IMR-90 (cell line): ENCODE measurements around the gene STPG4. TPM values are rescaled to one million over a fixed set of nuclear protein-coding genes. Genes with fewer than 3 reads are reported as not detected.

Experiments used
- ATAC-seq: fragments of 200-7000 bp; cut with Tn5 transposase; 2 replicates; pipeline ENCODE4 v1.9.1; 2020; ENCODE audit warnings: low read depth, mild to moderate bottlenecking, moderate library complexity
- BruUV-seq: library from RNA; stranded (reverse); fragments of 400-500 nt; replicated peaks from 2 replicates; lab custom pipeline; 2021; lab: Mats Ljungman, UMichigan
- CTCF ChIA-PET: fragments of 300-600 bp; formaldehyde crosslinking; extraction: SDS; loops from one replicate; lab custom pipeline; 2021; ENCODE audit warnings: antibody characterized with exemption; lab: Yijun Ruan, JAX
- POLR2A ChIA-PET: fragments of 300-600 bp; sonication (Branson Sonifier 250); formaldehyde crosslinking; loops from one replicate; lab custom pipeline; 2022; ENCODE audit warnings: antibody characterized with exemption; ENCODE audit not compliant: unreplicated experiment; lab: Charles Lee
- DNase-seq: peaks from one replicate; pipeline ENCODE4 v3.0.0; 2013
- H2AFZ ChIP-seq: replicated peaks from 2 replicates; pipeline ENCODE3; 2013; ENCODE audit warnings: low read length, mild to moderate bottlenecking; ENCODE audit not compliant: poor library complexity
- H2AK5ac ChIP-seq: 2 replicates; pipeline ENCODE4 v1.6.1; 2013; ENCODE audit warnings: low read depth, low read length, inconsistent platforms
- H2AK9ac ChIP-seq: replicated peaks from 2 replicates; pipeline ENCODE3; 2013; ENCODE audit warnings: mild to moderate bottlenecking, low read depth, low read length, moderate library complexity; ENCODE audit not compliant: poor library complexity
- H2BK120ac ChIP-seq: 2 replicates; pipeline ENCODE4 v1.6.1; 2013; ENCODE audit warnings: low read depth, low read length, inconsistent platforms
- H2BK15ac ChIP-seq: 3 replicates; pipeline ENCODE4 v1.6.1; 2013; ENCODE audit warnings: low read depth, low read length, inconsistent platforms
- H2BK20ac ChIP-seq: 2 replicates; pipeline ENCODE4 v1.6.1; 2013; ENCODE audit warnings: low read depth, mild to moderate bottlenecking, inconsistent platforms, low read length, moderate library complexity
- H2BK5ac ChIP-seq: 2 replicates; pipeline ENCODE4 v1.6.1; 2013; ENCODE audit warnings: mild to moderate bottlenecking, low read depth, low read length, inconsistent platforms; ENCODE audit not compliant: poor library complexity, severe bottlenecking
- H3K14ac ChIP-seq: replicated peaks from 2 replicates; pipeline ENCODE4 v1.6.1; 2013; ENCODE audit warnings: low read depth, low read length, inconsistent platforms
- H3K18ac ChIP-seq: 2 replicates; pipeline ENCODE4 v1.6.1; 2013; ENCODE audit warnings: low read depth, low read length, control low read depth
- H3K23ac ChIP-seq: 2 replicates; pipeline ENCODE4 v1.6.1; 2013; ENCODE audit warnings: low read depth, low read length, inconsistent platforms
- H3K27ac ChIP-seq: 2 replicates; pipeline ENCODE4 v1.5.1; 2013; ENCODE audit warnings: mild to moderate bottlenecking, control low read depth, low read length; ENCODE audit not compliant: insufficient read depth
- H3K27me3 ChIP-seq: 2 replicates; pipeline ENCODE4 v1.6.1; 2013; ENCODE audit warnings: low read length; ENCODE audit not compliant: control insufficient read depth, insufficient read depth
- H3K36me3 ChIP-seq: 2 replicates; pipeline ENCODE4 v1.6.1; 2013; ENCODE audit warnings: low read length, mixed read lengths; ENCODE audit not compliant: control insufficient read depth, insufficient read depth
- H3K4ac ChIP-seq: 2 replicates; pipeline ENCODE4 v1.6.1; 2013; ENCODE audit warnings: low read depth, low read length, inconsistent platforms
- H3K4me1 ChIP-seq: 2 replicates; pipeline ENCODE4 v1.6.1; 2013; ENCODE audit warnings: low read length, mixed read lengths; ENCODE audit not compliant: control insufficient read depth, insufficient read depth
- H3K4me2 ChIP-seq: 2 replicates; pipeline ENCODE4 v1.6.1; 2013; ENCODE audit warnings: low read depth, mild to moderate bottlenecking, control low read depth, low read length, moderate library complexity
- H3K4me3 ChIP-seq: 2 replicates; pipeline ENCODE4 v1.5.1; 2013; ENCODE audit warnings: low read depth, mild to moderate bottlenecking, control low read depth, low read length, moderate library complexity; ENCODE audit not compliant: insufficient read depth
- H3K56ac ChIP-seq: 2 replicates; pipeline ENCODE4 v1.6.1; 2013; ENCODE audit warnings: low read length, inconsistent platforms; ENCODE audit not compliant: insufficient read depth; ENCODE audit errors: extremely low read depth
- H3K79me1 ChIP-seq, 2 experiments: 2 replicates each; pipeline ENCODE4 v1.6.1; 2013; ENCODE audit warnings: low read length in 2 of 2, inconsistent platforms in 1 of 2, low read depth in 1 of 2
- H3K9ac ChIP-seq: 2 replicates; pipeline ENCODE4 v1.6.1; 2013; ENCODE audit warnings: low read depth, low read length, control low read depth
- H3K9me1 ChIP-seq: 2 replicates; pipeline ENCODE4 v1.6.1; 2013; ENCODE audit warnings: low read length, inconsistent platforms; ENCODE audit not compliant: insufficient read depth
- H3K9me3 ChIP-seq: 2 replicates; pipeline ENCODE4 v1.6.1; 2013; ENCODE audit warnings: low read length; ENCODE audit not compliant: control insufficient read depth, insufficient read depth
- H4K20me1 ChIP-seq: 2 replicates; pipeline ENCODE4 v1.6.1; 2013; ENCODE audit warnings: low read length, inconsistent platforms; ENCODE audit not compliant: insufficient read depth
- H4K5ac ChIP-seq: 2 replicates; pipeline ENCODE4 v1.6.1; 2013; ENCODE audit warnings: mild to moderate bottlenecking, low read depth, low read length, control low read depth
- H4K8ac ChIP-seq, 2 experiments: 2 replicates each; pipeline ENCODE4 v1.6.1; 2013; ENCODE audit warnings: low read depth in 2 of 2, low read length in 2 of 2, control low read depth in 1 of 2, inconsistent platforms in 1 of 2
- H4K91ac ChIP-seq: 2 replicates; pipeline ENCODE4 v1.6.1; 2013; ENCODE audit warnings: low read depth, low read length, inconsistent platforms; ENCODE audit not compliant: insufficient read depth
- BHLHE40 ChIP-seq: fragments of 150-350 bp; IDR thresholded peaks from 2 replicates; pipeline ENCODE4 v1.6.1; 2016; ENCODE audit warnings: mild to moderate bottlenecking, low read depth, low read length
- CEBPB ChIP-seq: IDR thresholded peaks from 2 replicates; pipeline ENCODE4 v1.6.1; 2012; ENCODE audit warnings: low read depth, low read length, improper control_type of control experiment
- CHD1 ChIP-seq: IDR thresholded peaks from 2 replicates; pipeline ENCODE4 v1.6.1; 2012; ENCODE audit warnings: low read depth, low read length, improper control_type of control experiment
- ELK1 ChIP-seq: fragments of 150-350 bp; IDR thresholded peaks from 2 replicates; pipeline ENCODE4 v1.6.1; 2016; ENCODE audit warnings: low read depth, mild to moderate bottlenecking, low read length, moderate library complexity, borderline replicate concordance
- FOS ChIP-seq: fragments of 150-350 bp; IDR thresholded peaks from 2 replicates; pipeline ENCODE4 v1.6.1; 2016; ENCODE audit warnings: low read depth, low read length
- MAFK ChIP-seq: IDR thresholded peaks from 2 replicates; pipeline ENCODE4 v1.6.1; 2012; ENCODE audit warnings: low read depth, low read length, improper control_type of control experiment
- MAZ ChIP-seq: IDR thresholded peaks from 2 replicates; pipeline ENCODE4 v1.6.1; 2012; ENCODE audit warnings: low read depth, mild to moderate bottlenecking, low read length, improper control_type of control experiment, moderate library complexity, borderline replicate concordance
- MXI1 ChIP-seq: IDR thresholded peaks from 2 replicates; pipeline ENCODE4 v1.6.1; 2012; ENCODE audit warnings: low read depth, mild to moderate bottlenecking, low read length, moderate library complexity, borderline replicate concordance
- NFE2L2 ChIP-seq: fragments of 150-350 bp; IDR thresholded peaks from 2 replicates; pipeline ENCODE4 v1.6.1; 2016; ENCODE audit warnings: low read depth, mild to moderate bottlenecking, low read length
- POLR2A ChIP-seq: IDR thresholded peaks from 2 replicates; pipeline ENCODE4 v1.6.1; 2012; ENCODE audit warnings: mild to moderate bottlenecking, low read depth, low read length
- RAD21 ChIP-seq: IDR thresholded peaks from 2 replicates; pipeline ENCODE4 v1.6.1; 2012; ENCODE audit warnings: low read length, improper control_type of control experiment
- RFX5 ChIP-seq: IDR thresholded peaks from 2 replicates; pipeline ENCODE4 v1.8.0; 2012; ENCODE audit warnings: low read depth, mild to moderate bottlenecking, low read length, moderate library complexity
- SMC3 ChIP-seq: fragments of 150-350 bp; IDR thresholded peaks from 2 replicates; pipeline ENCODE4 v1.6.1; 2016; ENCODE audit warnings: low read depth, mild to moderate bottlenecking, antibody characterized with exemption, low read length, moderate library complexity
- WGBS, 2 experiments: methylation state at CpG; one replicate each; pipeline versions ENCODE4 v1.1.5 to v1.1.7; 2013; ENCODE audit warnings: missing lambda C conversion rate in 2 of 2; ENCODE audit not compliant: insufficient read length in 1 of 2; ENCODE audit errors: extremely low coverage in 2 of 2; 5-methylcytosine and 5-hydroxymethylcytosine counted together
- dilution Hi-C: fragments of 300-500 bp; cut with HindIII; formaldehyde crosslinking; loops from one replicate; pipeline ENCODE4 v1.14.3; 2018; ENCODE audit warnings: low sequenced_read_pairs; ENCODE audit not compliant: unreplicated experiment
- in situ Hi-C: fragments of 300-500 bp; cut with MboI; formaldehyde crosslinking; loops from 3 replicates; pipeline ENCODE4 v1.14.3; 2019; ENCODE audit warnings: low sequenced_read_pairs, inconsistent platforms, mixed read lengths
- intact Hi-C: fragments of 100-400 bp; cut with micrococcal nuclease; formaldehyde crosslinking; loops from 2 replicates; pipeline ENCODE4 v1.10.0; 2022
- polyA plus RNA-seq, 3 experiments: library from polyadenylated mRNA; depleted of rRNA; stranded (reverse); fragments of >200 nt; gene quantifications; 2 replicates each; pipeline ENCODE4 v1.2.3, GENCODE V29; 2012; ENCODE audit warnings: low replicate concordance in 1 of 3
- total RNA-seq: library from RNA; depleted of rRNA; stranded (reverse); fragments of >200 nt; gene quantifications from 2 replicates; pipeline ENCODE4 v1.2.3, GENCODE V29; 2012
- TF ChIP-seq, protein P1 (sequence below): fragments of 150-350 bp; IDR thresholded peaks from 2 replicates; pipeline ENCODE4 v1.6.1; 2017; ENCODE audit warnings: mild to moderate bottlenecking, antibody characterized with exemption, low read length, low read depth

Gene STPG4
- total and polyA plus RNA-seq, 2 of the 4 experiments (the other 2 are of a cell fraction): 0.12 to 0.18 TPM

- H4K20me1 ChIP-seq: no peaks in the 10 kb centered on the region
- no CpG with 5 or more reads among the region's 3 CpGs for WGBS, 2 experiments
- no peak overlapping the region for H2AK9ac ChIP-seq
- no peak overlapping the region for H3K18ac ChIP-seq
- H3K9ac ChIP-seq: no peak overlapping the region
- in situ Hi-C loops (no loop called here), dilution Hi-C loops (no loop called here), intact Hi-C loops (no loop called here)
- CTCF ChIA-PET: interaction anchor here (0.7 kb wide), 1 partner anchor 165 kb away, joined by 4 read pairs; no protein-coding TSS in a partner anchor
- peaks cover 8 to 38% of the 10 kb centered on the region in 2 experiments; a peak in 3 of 4 replicates for H3K79me1 ChIP-seq
- peaks cover 14% of the 10 kb centered on the region for H3K36me3 ChIP-seq
- H3K23ac ChIP-seq: no peak overlapping the region
- no peak overlapping the region for H2AFZ ChIP-seq
- no peak overlapping the region for H2BK20ac ChIP-seq
- no peak overlapping the region for H3K4me2 ChIP-seq
- DNase-seq (no peak), ATAC-seq (no peak)
- H2BK15ac ChIP-seq: no peak overlapping the region
- no peak overlapping the region for H3K56ac ChIP-seq
- H3K9me3 ChIP-seq: no peaks in the 10 kb centered on the region
- H3K27ac ChIP-seq: no peak overlapping the region
- no peak overlapping the region; a peak in 1 of 4 replicates for H4K8ac ChIP-seq
- POLR2A ChIA-PET: no interaction called here
- TF ChIP-seq SMC3 (no peak), RFX5 (no peak), CEBPB (no peak), CHD1 (no peak), RAD21 (no peak), BHLHE40 (no peak), FOS (no peak), MAZ (no peak), POLR2A (no peak), MAFK (no peak), NFE2L2 (no peak), ELK1 (no peak), MXI1 (no peak)
- TF ChIP-seq, protein P1, sequence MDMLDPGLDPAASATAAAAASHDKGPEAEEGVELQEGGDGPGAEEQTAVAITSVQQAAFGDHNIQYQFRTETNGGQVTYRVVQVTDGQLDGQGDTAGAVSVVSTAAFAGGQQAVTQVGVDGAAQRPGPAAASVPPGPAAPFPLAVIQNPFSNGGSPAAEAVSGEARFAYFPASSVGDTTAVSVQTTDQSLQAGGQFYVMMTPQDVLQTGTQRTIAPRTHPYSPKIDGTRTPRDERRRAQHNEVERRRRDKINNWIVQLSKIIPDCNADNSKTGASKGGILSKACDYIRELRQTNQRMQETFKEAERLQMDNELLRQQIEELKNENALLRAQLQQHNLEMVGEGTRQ: no peak
- H3K4me1 ChIP-seq: no peaks in the 10 kb centered on the region
- H3K4me3 ChIP-seq: no peak overlapping the region
- no peak overlapping the region for H4K91ac ChIP-seq
- no peak overlapping the region for H2AK5ac ChIP-seq
- H2BK120ac ChIP-seq: peak overlapping the region; percentile 38; the same call in 1 of the 2 replicates
- no TSS peak for BruUV-seq
- H4K5ac ChIP-seq: no peak overlapping the region
- H3K4ac ChIP-seq: no peak overlapping the region
- H3K14ac ChIP-seq: 0 out of 2 replicates have a peak overlapping the region, but pooled peaks have one; percentile 16
- H3K27me3 ChIP-seq: no peaks in the 10 kb centered on the region
- no peaks in the 10 kb centered on the region; the same call in 1 of the 2 replicates for H3K9me1 ChIP-seq
- H2BK5ac ChIP-seq: peak overlapping the region; percentile 15
Measured at GRCh38 chr2:47141520-47141919, 13.6 kb downstream of the STPG4 start.
